ENCODE results near the gene CNTNAP2.
"Not testable (repeated sequence)": the region's sequence is repeated elsewhere in the genome, so short reads cannot be mapped to it uniquely, and the experiment has no call there.

Gene CNTNAP2

GRCh38 chr7:147771344-147771743, 1654.7 kb downstream of the CNTNAP2 start:
- no peak for DNase-seq (ENCODE audit: low read depth)

- DNase-seq (ENCODE audit: low read depth) = no peak
Observed at GRCh38 chr7:147774461-147774860, 1657.9 kb downstream of the CNTNAP2 start.

- no peak for DNase-seq (ENCODE audit: low read depth)
Observed at GRCh38 chr7:147775516-147776284, 1659.1 kb downstream of the CNTNAP2 start.

- no peak for DNase-seq (ENCODE audit: low read depth)
Observed at GRCh38 chr7:147777309-147777708, 1660.7 kb downstream of the CNTNAP2 start.

- no peak for DNase-seq (ENCODE audit: low read depth)
Observed at GRCh38 chr7:147779949-147780348, 1663.3 kb downstream of the CNTNAP2 start.

- DNase-seq (ENCODE audit: low read depth) = no peak
Observed at GRCh38 chr7:147796581-147796980, 1680.0 kb downstream of the CNTNAP2 start.

GRCh38 chr7:147798001-147798400, 1681.4 kb downstream of the CNTNAP2 start:
- DNase-seq (ENCODE audit: low read depth) = no peak

- not testable (repeated sequence) for DNase-seq (ENCODE audit: low read depth)
Observed at GRCh38 chr7:147801762-147802161, 1685.2 kb downstream of the CNTNAP2 start.

- no peak for DNase-seq (ENCODE audit: low read depth)
Observed at GRCh38 chr7:147803151-147803550, 1686.5 kb downstream of the CNTNAP2 start.

- DNase-seq (ENCODE audit: low read depth) = no peak
Observed at GRCh38 chr7:147803606-147804005, 1687.0 kb downstream of the CNTNAP2 start.

- no peak for DNase-seq (ENCODE audit: low read depth)
Observed at GRCh38 chr7:147804032-147804431, 1687.4 kb downstream of the CNTNAP2 start.

- DNase-seq (ENCODE audit: low read depth) = no peak
Observed at GRCh38 chr7:147805996-147806576, 1689.5 kb downstream of the CNTNAP2 start.

GRCh38 chr7:147809786-147810185, 1693.2 kb downstream of the CNTNAP2 start:
- no peak for DNase-seq (ENCODE audit: low read depth)

- no peak for DNase-seq (ENCODE audit: low read depth)
Observed at GRCh38 chr7:147810269-147810668, 1693.7 kb downstream of the CNTNAP2 start.

GRCh38 chr7:147811923-147812322, 1695.3 kb downstream of the CNTNAP2 start:
- no peak for DNase-seq (ENCODE audit: low read depth)

GRCh38 chr7:147813316-147813715, 1696.7 kb downstream of the CNTNAP2 start:
- no peak for DNase-seq (ENCODE audit: low read depth)

GRCh38 chr7:147818317-147818716, 1701.7 kb downstream of the CNTNAP2 start:
- no peak for DNase-seq (ENCODE audit: low read depth)

- DNase-seq (ENCODE audit: low read depth) = no peak
Observed at GRCh38 chr7:147824671-147825070, 1708.1 kb downstream of the CNTNAP2 start.

GRCh38 chr7:147829016-147829415, 1712.4 kb downstream of the CNTNAP2 start:
- DNase-seq (ENCODE audit: low read depth) = no peak

- DNase-seq (ENCODE audit: low read depth) = no peak
Observed at GRCh38 chr7:147833557-147833956, 1717.0 kb downstream of the CNTNAP2 start.

GRCh38 chr7:147833970-147834369, 1717.4 kb downstream of the CNTNAP2 start:
- no peak for DNase-seq (ENCODE audit: low read depth)

- no peak for DNase-seq (ENCODE audit: low read depth)
Observed at GRCh38 chr7:147852833-147853232, 1736.2 kb downstream of the CNTNAP2 start.
